CD4-positive, alpha-beta T cell (primary cell): ENCODE results near the gene CRKL. TPM values are rescaled to one million over a fixed set of nuclear protein-coding genes. Genes with fewer than 3 reads are reported as not detected.

Source experiments
- ATAC-seq: fragments of 200-7000 bp; cut with Tn5 transposase; one replicate; pipeline ENCODE4 v1.10.0; 2022; ENCODE audit warnings: mild to moderate bottlenecking; ENCODE audit not compliant: poor library complexity
- CTCF ChIA-PET: fragments of 350-600 bp; sonication (Branson Sonifier 250); formaldehyde crosslinking; loops from one replicate; lab custom pipeline; 2021; ENCODE audit warnings: antibody characterized with exemption, inconsistent platforms; lab: Charles Lee
- POLR2A ChIA-PET: fragments of 350-600 bp; sonication (Branson Sonifier 250); formaldehyde crosslinking; loops from one replicate; lab custom pipeline; 2021; ENCODE audit warnings: antibody characterized with exemption, inconsistent platforms; lab: Charles Lee
- DNase-seq, 14 experiments: peaks; one replicate each; pipeline ENCODE4 v3.0.0-alpha.2; 2013 to 2020; ENCODE audit warnings: mixed read lengths in 2 of 14
- H3K27ac ChIP-seq, 2 donors: one replicate each; pipeline versions ENCODE4 v1.5.1 to v1.7.0; 2013; ENCODE audit warnings: low read length in 2 of 2, low read depth in 1 of 2, mild to moderate bottlenecking in 1 of 2
- H3K27me3 ChIP-seq, 2 experiments: 1 replicate in 1 of 2; 2 replicates in 1 of 2; pipeline versions ENCODE4 v1.6.1 to v1.7.0; 2013; ENCODE audit warnings: low read length in 2 of 2, control low read depth in 1 of 2, mild to moderate bottlenecking in 1 of 2, moderate library complexity in 1 of 2; ENCODE audit not compliant: insufficient read depth in 2 of 2, control insufficient read depth in 1 of 2
- H3K36me3 ChIP-seq: one replicate; pipeline ENCODE4 v1.6.1; 2013; ENCODE audit warnings: low read length, control low read depth; ENCODE audit not compliant: insufficient read depth
- H3K4me1 ChIP-seq: one replicate; pipeline ENCODE4 v1.6.1; 2013; ENCODE audit warnings: low read length, control low read depth; ENCODE audit not compliant: insufficient read depth
- H3K4me3 ChIP-seq: one replicate; pipeline ENCODE4 v1.5.1; 2013; ENCODE audit warnings: mild to moderate bottlenecking, low read length, moderate library complexity
- H3K9me3 ChIP-seq, 2 experiments: 1 replicate in 1 of 2; 2 replicates in 1 of 2; pipeline versions ENCODE4 v1.6.1 to v1.7.0; 2013; ENCODE audit warnings: low read length in 2 of 2, mild to moderate bottlenecking in 2 of 2, control low read depth in 1 of 2, moderate library complexity in 1 of 2; ENCODE audit not compliant: control insufficient read depth in 1 of 2, insufficient read depth in 1 of 2
- H3K27ac Mint-ChIP-seq: one replicate; pipeline ENCODE4 v1.8.0; 2020; ENCODE audit warnings: mixed read lengths
- H3K27me3 Mint-ChIP-seq: one replicate; pipeline ENCODE4 v1.8.0; 2021; ENCODE audit warnings: mixed read lengths
- H3K36me3 Mint-ChIP-seq: one replicate; pipeline ENCODE4 v1.8.0; 2021; ENCODE audit warnings: low read depth, mixed read lengths
- H3K4me1 Mint-ChIP-seq: one replicate; pipeline ENCODE4 v1.8.0; 2021; ENCODE audit warnings: low read depth, mixed read lengths
- H3K4me3 Mint-ChIP-seq: one replicate; pipeline ENCODE4 v1.8.0; 2020; ENCODE audit warnings: mild to moderate bottlenecking, mixed read lengths
- H3K9me3 Mint-ChIP-seq: one replicate; pipeline ENCODE4 v1.8.0; 2020; ENCODE audit warnings: mixed read lengths
- CTCF ChIP-seq: fragments of 200-600 bp; IDR thresholded peaks from one replicate; pipeline ENCODE4 v1.8.0; 2022; ENCODE audit warnings: antibody characterized with exemption, mild to moderate bottlenecking
- intact Hi-C, 2 experiments: fragments of 100-400 bp; cut with DNase I in 1 of 2; cut with micrococcal nuclease in 1 of 2; formaldehyde crosslinking; loops; one replicate each; pipeline versions ENCODE4 v1.15.1 to v1.9.0; 2023 to 2025; cut with DNase I, micrococcal nuclease
- polyA plus RNA-seq, 2 donors: library from polyadenylated mRNA; unstranded; fragments of 120-200 nt; gene quantifications; one replicate each; pipeline ENCODE4 v1.2.1, GENCODE V29; 2013
- total RNA-seq, 174 experiments: library from RNA in 2 of 174; stranded (reverse) in 2 of 174; gene quantifications; one replicate each; pipeline ENCODE4 v1.2.3 and lab custom pipeline; 2021 to 2026

CRKL gene
- total RNA-seq (10 to 100 TPM; 41.9 to 43.5 TPM), total RNA-seq (lab: John Stamatoyannopoulos, UW) (77.0 to 227 (median 185) reads per million in 172 experiments)
- polyA plus RNA-seq (2013, experiment 1 of 2), result 45.9 TPM
- 46.7 TPM for polyA plus RNA-seq (2013, experiment 2 of 2)

GRCh38 chr22:20916916-20917810, at the start of gene CRKL:
CRKL (plus strand) TSS chr22:20917407; CDS start chr22:20917935, 528 bp downstream.
- Histone ChIP-seq H3K36me3 (no peaks in the 10 kb centered on the region), H3K27ac (peak within 1 kb of the TSS; percentile 71 to 84), H3K27me3 (no peaks in the 10 kb centered on the region), H3K4me3 (peak within 1 kb of the TSS; percentile 99), H3K4me1 (peaks cover 32% of the 10 kb centered on the region), H3K9me3 (no peaks in the 10 kb centered on the region)
- ChIA-PET POLR2A (interaction anchor here (0.6 to 2.2 kb wide), 7 partner anchors 11 to 394 kb away, joined by 3 to 11 read pairs (median 4); partner anchors contain the start of genes LZTR1 and THAP7), CTCF (interaction anchor here (0.6 to 1.8 kb wide), 18 partner anchors 9 to 726 kb away, joined by 3 to 12 read pairs (median 4); partner anchors contain the start of genes LZTR1 and SDF2L1)
- ATAC-seq (peak; percentile 96), DNase-seq (peak; percentile 90 to 99 (median 95))
- no peaks in the 10 kb centered on the region for H3K27me3 Mint-ChIP-seq
- H3K9me3 Mint-ChIP-seq, result no peaks in the 10 kb centered on the region
- H3K27ac Mint-ChIP-seq, result peak within 1 kb of the TSS; percentile 90
- peaks cover 27% of the 10 kb centered on the region for H3K36me3 Mint-ChIP-seq
- H3K4me1 Mint-ChIP-seq, result peaks cover 49% of the 10 kb centered on the region
- intact Hi-C loops, result loop anchor here (1.0 to 5.0 kb wide), 5 partner anchors 59 to 105 kb away; partner anchors contain the start of genes PI4KA (in 2 of the 2), LZTR1 (in 1 of the 2) and THAP7 (in 1 of the 2)
- H3K4me3 Mint-ChIP-seq, result peak within 1 kb of the TSS; percentile 98
- peak; percentile 97 for TF ChIP-seq CTCF

GRCh38 chr22:20868025-20868962, 48.9 kb upstream of the CRKL start:
- no peak for TF ChIP-seq CTCF
- peaks cover 30% of the 10 kb centered on the region for H3K4me1 ChIP-seq
- H3K9me3 ChIP-seq, result no peaks in the 10 kb centered on the region
- no peak for ATAC-seq
- DNase-seq, result no peak
- ChIA-PET CTCF (no interaction called here), POLR2A (interaction anchor here (1.0 kb wide), 1 partner anchor 9 kb away, joined by 3 read pairs; the partner anchor contains the start of gene SNAP29)
- no peaks in the 10 kb centered on the region for H3K27me3 Mint-ChIP-seq
- H3K4me1 Mint-ChIP-seq, result peaks cover 20% of the 10 kb centered on the region
- H3K27ac Mint-ChIP-seq, result peak overlapping the region; percentile 27
- no peak overlapping the region for H3K4me3 Mint-ChIP-seq
- peaks cover 42% of the 10 kb centered on the region for H3K36me3 ChIP-seq
- H3K4me3 ChIP-seq, result no peak overlapping the region
- H3K27ac ChIP-seq, result peak overlapping the region in 1 of 2 donors; percentile 55
- H3K36me3 Mint-ChIP-seq, result peaks cover 45% of the 10 kb centered on the region
- H3K9me3 Mint-ChIP-seq, result no peaks in the 10 kb centered on the region
- intact Hi-C loops, result no loop called here
- no peaks in the 10 kb centered on the region for H3K27me3 ChIP-seq

DNA sequence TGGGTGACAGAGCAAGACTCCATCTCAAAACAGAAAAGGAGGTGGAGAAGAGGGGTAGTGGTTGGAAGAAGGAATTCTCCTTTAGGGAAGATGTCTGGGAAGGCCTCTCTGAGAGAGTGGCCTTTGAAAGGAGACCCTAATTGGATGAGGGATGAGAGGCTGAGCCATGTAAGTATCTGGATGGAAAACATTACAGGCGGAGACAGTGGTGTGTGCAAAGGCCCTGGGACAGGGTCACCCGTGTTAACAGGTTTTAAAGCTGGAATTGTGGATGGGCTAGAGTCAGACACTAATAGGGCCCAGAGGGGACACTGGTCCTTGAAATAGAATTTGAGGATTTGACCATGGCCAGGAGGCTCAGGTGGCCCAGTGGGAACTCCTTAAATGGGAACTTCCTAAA, 48.0 kb upstream of the CRKL start:
- Histone ChIP-seq H3K27ac (no peak overlapping the region), H3K27me3 (no peaks in the 10 kb centered on the region), H3K4me3 (no peak overlapping the region), H3K4me1 (peaks cover 27% of the 10 kb centered on the region), H3K9me3 (no peaks in the 10 kb centered on the region), H3K36me3 (peaks cover 46% of the 10 kb centered on the region)
- Mint-ChIP-seq H3K9me3 (no peaks in the 10 kb centered on the region), H3K4me3 (no peak overlapping the region), H3K4me1 (peaks cover 12% of the 10 kb centered on the region), H3K36me3 (peaks cover 40% of the 10 kb centered on the region), H3K27ac (no peak overlapping the region), H3K27me3 (no peaks in the 10 kb centered on the region)
- ChIA-PET POLR2A (no interaction called here), CTCF (no interaction called here)
- DNase-seq (no peak), ATAC-seq (no peak)
- intact Hi-C loops, result no loop called here
- no peak for TF ChIP-seq CTCF
